NT2/D1 (cell line): Measurements from ENCODE around the gene MMP24.

ENCODE experiments used
- YY1 ChIP-seq: IDR thresholded peaks from 2 replicates; pipeline ENCODE4 v1.6.1; 2011; ENCODE audit not compliant: insufficient read length, insufficient read depth
- ZNF274 ChIP-seq: IDR thresholded peaks from 2 replicates; pipeline ENCODE4 v1.6.1; 2011; ENCODE audit warnings: mild to moderate bottlenecking, low read depth, low read length

DNA sequence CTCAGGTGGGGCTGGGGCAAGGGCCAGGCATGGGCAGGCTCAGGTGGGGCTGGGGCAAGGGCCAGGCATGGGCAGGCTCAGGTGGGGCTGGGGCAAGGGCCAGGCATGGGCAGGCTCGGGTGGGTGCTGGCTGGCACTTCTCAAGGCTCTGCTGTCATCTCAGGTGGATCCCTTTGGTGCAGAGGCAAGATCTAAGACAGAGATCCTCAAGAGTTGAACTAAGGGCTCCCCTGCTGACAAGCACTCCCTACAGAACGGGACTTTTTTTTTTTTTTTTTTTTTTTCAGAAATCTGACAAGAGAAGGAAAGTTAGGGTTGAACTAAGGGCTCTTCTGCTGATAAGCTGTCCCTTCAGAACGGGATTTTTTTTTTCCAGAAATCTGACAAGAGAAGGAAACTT, 26.5 kb downstream of the MMP24 start:
- TF ChIP-seq YY1: no peak
- TF ChIP-seq ZNF274: no peak
